OCI-LY3 (cell line): Measurements from ENCODE around the gene ADAP1.

Experiments used
- EZH2phosphoT487 ChIP-seq: fragments of 200-600 bp; shearing (Covaris generic); IDR thresholded peaks from 2 replicates; pipeline ENCODE4 v1.6.1; 2018; ENCODE audit warnings: antibody characterized with exemption, mixed run types, low read depth
- TF ChIP-seq, protein P1 (sequence below): fragments of 200-600, 300-600 bp; sonication (generic); IDR thresholded peaks from 2 replicates; pipeline ENCODE4 v1.5.1; 2014; ENCODE audit warnings: antibody characterized with exemption, low read length, low read depth

DNA sequence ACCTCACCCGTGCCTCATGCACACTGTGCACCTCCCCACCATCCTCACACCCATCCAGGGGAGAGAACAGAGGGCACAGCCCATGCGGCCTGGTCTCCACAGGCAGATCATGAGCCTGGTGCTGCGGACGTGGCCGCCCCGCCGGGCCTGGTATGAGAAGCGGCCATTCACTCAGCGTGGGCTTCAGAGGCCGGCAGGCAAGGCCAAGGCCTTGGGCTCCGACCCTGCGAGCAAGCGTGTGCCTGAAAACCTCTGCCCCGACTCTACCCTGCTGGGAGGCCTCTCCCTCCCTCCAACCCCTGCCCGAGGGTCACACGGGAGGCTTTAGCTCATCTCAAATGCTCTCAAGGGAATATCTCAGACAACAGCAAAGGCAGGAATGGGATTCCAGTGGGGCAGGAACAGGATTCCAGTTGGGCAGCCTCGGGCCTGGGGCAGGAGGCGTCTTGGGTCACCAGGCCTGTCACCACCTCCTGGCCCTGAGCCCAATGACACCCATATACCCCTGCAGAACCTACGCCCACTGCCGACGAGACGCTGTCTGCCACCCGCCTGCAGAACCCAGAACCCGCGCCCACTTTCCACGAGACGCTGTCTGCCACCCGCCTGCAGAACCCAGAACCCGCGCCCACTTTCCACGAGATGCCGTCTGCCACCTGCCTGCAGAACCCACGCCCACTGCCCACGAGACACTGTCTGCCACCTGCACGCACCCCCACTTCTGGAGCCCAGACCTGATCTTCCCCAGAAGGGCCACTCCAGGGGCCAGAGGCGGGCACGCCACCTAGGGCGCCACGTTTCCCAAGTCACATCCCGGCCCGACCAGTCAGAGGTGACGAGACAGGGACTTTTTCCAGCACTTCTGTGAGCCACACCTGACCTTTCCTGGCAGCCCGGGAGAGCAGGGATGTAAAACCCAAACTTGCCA, 38.9 kb downstream of the ADAP1 start:
- TF ChIP-seq, protein P1, sequence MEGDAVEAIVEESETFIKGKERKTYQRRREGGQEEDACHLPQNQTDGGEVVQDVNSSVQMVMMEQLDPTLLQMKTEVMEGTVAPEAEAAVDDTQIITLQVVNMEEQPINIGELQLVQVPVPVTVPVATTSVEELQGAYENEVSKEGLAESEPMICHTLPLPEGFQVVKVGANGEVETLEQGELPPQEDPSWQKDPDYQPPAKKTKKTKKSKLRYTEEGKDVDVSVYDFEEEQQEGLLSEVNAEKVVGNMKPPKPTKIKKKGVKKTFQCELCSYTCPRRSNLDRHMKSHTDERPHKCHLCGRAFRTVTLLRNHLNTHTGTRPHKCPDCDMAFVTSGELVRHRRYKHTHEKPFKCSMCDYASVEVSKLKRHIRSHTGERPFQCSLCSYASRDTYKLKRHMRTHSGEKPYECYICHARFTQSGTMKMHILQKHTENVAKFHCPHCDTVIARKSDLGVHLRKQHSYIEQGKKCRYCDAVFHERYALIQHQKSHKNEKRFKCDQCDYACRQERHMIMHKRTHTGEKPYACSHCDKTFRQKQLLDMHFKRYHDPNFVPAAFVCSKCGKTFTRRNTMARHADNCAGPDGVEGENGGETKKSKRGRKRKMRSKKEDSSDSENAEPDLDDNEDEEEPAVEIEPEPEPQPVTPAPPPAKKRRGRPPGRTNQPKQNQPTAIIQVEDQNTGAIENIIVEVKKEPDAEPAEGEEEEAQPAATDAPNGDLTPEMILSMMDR: no peak
- TF ChIP-seq EZH2phosphoT487: no peak
